AG04450 (cell line): ENCODE results near the gene LONRF3. TPM values are rescaled to one million over a fixed set of nuclear protein-coding genes. Genes with fewer than 3 reads are reported as not detected.

ENCODE experiments used
- CTCF ChIA-PET: fragments of 300-600, 350-600 bp; formaldehyde crosslinking; extraction: SDS; loops from one replicate; lab custom pipeline; 2022; ENCODE audit warnings: antibody characterized with exemption, inconsistent platforms; lab: Charles Lee
- POLR2A ChIA-PET: fragments of 350-600 bp; formaldehyde crosslinking; extraction: SDS; loops from one replicate; lab custom pipeline; 2021; ENCODE audit warnings: antibody characterized with exemption, inconsistent platforms; lab: Yijun Ruan, JAX
- DNase-seq: peaks from one replicate; pipeline ENCODE4 v3.0.0-alpha.2; 2011; ENCODE audit warnings: low read depth, low spot score
- H3K27ac ChIP-seq: one replicate; pipeline ENCODE4 v1.5.1; 2012; ENCODE audit warnings: low read depth, low read length, control low read depth
- H3K27me3 ChIP-seq: one replicate; pipeline ENCODE4 v1.6.0; 2012; ENCODE audit warnings: low read length; ENCODE audit not compliant: control insufficient read depth, insufficient read depth
- H3K4me3 ChIP-seq: 2 replicates; pipeline ENCODE4 v1.5.1; 2011; ENCODE audit warnings: mild to moderate bottlenecking, low read depth, low read length, control low read depth
- H3K9me3 ChIP-seq: 2 replicates; pipeline ENCODE4 v1.5.1; 2012; ENCODE audit warnings: low read length; ENCODE audit not compliant: control insufficient read depth, insufficient read depth
- CTCF ChIP-seq: IDR thresholded peaks from 2 replicates; pipeline ENCODE4 v1.5.1; 2011; ENCODE audit warnings: low read depth, low read length, control low read depth, inconsistent platforms
- polyA plus RNA-seq: library from polyadenylated mRNA; depleted of rRNA; stranded (reverse); fragments of >200 nt; gene quantifications from 2 replicates; pipeline ENCODE4 v1.2.3, GENCODE V29; 2011

Gene LONRF3
- polyA plus RNA-seq, 1 experiment: not detected

GRCh38 chrX:118965395-118965794 lies 9.0 kb upstream of the LONRF3 start:
- DNase-seq: no peak
- TF ChIP-seq CTCF: no peak
- Histone ChIP-seq H3K9me3 (no peaks in the 10 kb centered on the region), H3K27me3 (no peaks in the 10 kb centered on the region), H3K27ac (no peak overlapping the region), H3K4me3 (no peak overlapping the region)
- POLR2A ChIA-PET: no interaction called here
- CTCF ChIA-PET: no interaction called here

- CTCF ChIA-PET: no interaction called here
- H3K9me3 ChIP-seq: no peaks in the 10 kb centered on the region
- peaks cover 2% of the 10 kb centered on the region for H3K27me3 ChIP-seq
- no peak overlapping the region for H3K27ac ChIP-seq
- POLR2A ChIA-PET: no interaction called here
- H3K4me3 ChIP-seq: no peak overlapping the region
- no peak for TF ChIP-seq CTCF
- no peak for DNase-seq
These were observed 6.4 kb upstream of the LONRF3 start for GRCh38 chrX:118968031-118968430.

GRCh38 chrX:118971552-118971951 lies 2.9 kb upstream of the LONRF3 start:
- Histone ChIP-seq H3K9me3 (peaks cover 3% of the 10 kb centered on the region; the same call in 1 of the 2 replicates), H3K27ac (no peak overlapping the region), H3K27me3 (peaks cover 24% of the 10 kb centered on the region), H3K4me3 (no peak overlapping the region)
- ChIA-PET CTCF (no interaction called here), POLR2A (no interaction called here)
- DNase-seq: no peak
- TF ChIP-seq CTCF: no peak

- no peak for TF ChIP-seq CTCF
- DNase-seq: no peak
- H3K4me3 ChIP-seq: no peak overlapping the region
- peaks cover 3% of the 10 kb centered on the region; the same call in 1 of the 2 replicates for H3K9me3 ChIP-seq
- H3K27me3 ChIP-seq: peaks cover 28% of the 10 kb centered on the region
- ChIA-PET POLR2A (no interaction called here), CTCF (no interaction called here)
- no peak overlapping the region for H3K27ac ChIP-seq
These were observed 880 bp upstream of the LONRF3 start for GRCh38 chrX:118973389-118974087.

GRCh38 chrX:118974908-118975671 lies 672 bp downstream of the LONRF3 start:
- Histone ChIP-seq H3K4me3 (no peak overlapping the region), H3K27me3 (peaks cover 28% of the 10 kb centered on the region), H3K9me3 (peaks cover 3% of the 10 kb centered on the region; the same call in 1 of the 2 replicates), H3K27ac (no peak overlapping the region)
- POLR2A ChIA-PET: no interaction called here
- no peak for DNase-seq
- CTCF ChIA-PET: no interaction called here
- no peak for TF ChIP-seq CTCF
